Effector CD8-positive, alpha-beta T cell (primary cell): Measurements from ENCODE around the gene NUPR2.
"Not testable (repeated sequence)": the region's sequence is repeated elsewhere in the genome, so short reads cannot be mapped to it uniquely, and the experiment has no call there.

Experiments
- DNase-seq: peaks from one replicate; lab custom pipeline; 2025; lab: John Stamatoyannopoulos, UW
- total RNA-seq, 4 experiments: gene quantifications; one replicate each; lab custom pipeline; 2026; lab: John Stamatoyannopoulos, UW

Gene NUPR2
- total RNA-seq: 0 to 0.24 (median 0) reads per million in 4 experiments

GRCh38 chr7:56115852-56116538 lies at the start of gene NUPR2:
TSS of gene NUPR2 (minus strand) at chr7:56116417. CDS start at chr7:56116314, 103 bp downstream.
- no peak for DNase-seq

GRCh38 chr7:56157238-56157790 lies 41.1 kb upstream of the NUPR2 start:
- DNase-seq: no peak

GRCh38 chr7:56131062-56131461 lies 14.8 kb upstream of the NUPR2 start:
- DNase-seq: not testable (repeated sequence)

- no peak for DNase-seq
These were observed 11.2 kb upstream of the NUPR2 start for GRCh38 chr7:56127241-56127975.

GRCh38 chr7:56125831-56126230 lies 9.6 kb upstream of the NUPR2 start:
- no peak for DNase-seq

GRCh38 chr7:56124981-56125380 lies 8.8 kb upstream of the NUPR2 start:
- no peak for DNase-seq

GRCh38 chr7:56121440-56121839 lies 5.2 kb upstream of the NUPR2 start:
- no peak for DNase-seq

GRCh38 chr7:56112244-56112643 lies 4.0 kb downstream of the NUPR2 start:
- DNase-seq: not testable (repeated sequence)

- no peak for DNase-seq
These were observed 5.6 kb downstream of the NUPR2 start for GRCh38 chr7:56110611-56111010.

GRCh38 chr7:56107954-56108258 lies 8.3 kb downstream of the NUPR2 start:
- no peak for DNase-seq

- peak; percentile 84 for DNase-seq
These were observed 9.8 kb downstream of the NUPR2 start, which contains the start of gene CHCHD2 for GRCh38 chr7:56106108-56107073. TSS of gene CHCHD2 (minus strand) at chr7:56106476. CDS start at chr7:56106413, 63 bp downstream.

GRCh38 chr7:56105508-56105907 lies 10.7 kb downstream of the NUPR2 start:
- DNase-seq: no peak

- DNase-seq: not testable (repeated sequence)
These were observed 12.1 kb downstream of the NUPR2 start for GRCh38 chr7:56104138-56104537.

- no peak for DNase-seq
These were observed 16.6 kb downstream of the NUPR2 start for GRCh38 chr7:56099653-56100052.

- DNase-seq: not testable (repeated sequence)
These were observed 17.8 kb downstream of the NUPR2 start for GRCh38 chr7:56098187-56099008.

- no peak for DNase-seq
These were observed 18.5 kb downstream of the NUPR2 start for GRCh38 chr7:56097700-56098099.

- no peak for DNase-seq
These were observed 23.3 kb downstream of the NUPR2 start, which contains the start of gene PHKG1 for GRCh38 chr7:56092789-56093531. TSS of gene PHKG1 (minus strand) at chr7:56092952. CDS start at chr7:56088941, 4,011 bp downstream.

- not testable (repeated sequence) for DNase-seq
These were observed 23.8 kb downstream of the NUPR2 start for GRCh38 chr7:56092388-56092787.

- no peak for DNase-seq
These were observed 24.6 kb downstream of the NUPR2 start for GRCh38 chr7:56091591-56091990.

GRCh38 chr7:56087445-56087844 lies 28.8 kb downstream of the NUPR2 start:
- no peak for DNase-seq
